ENCODE measurements around the gene HOXC11.

DNA sequence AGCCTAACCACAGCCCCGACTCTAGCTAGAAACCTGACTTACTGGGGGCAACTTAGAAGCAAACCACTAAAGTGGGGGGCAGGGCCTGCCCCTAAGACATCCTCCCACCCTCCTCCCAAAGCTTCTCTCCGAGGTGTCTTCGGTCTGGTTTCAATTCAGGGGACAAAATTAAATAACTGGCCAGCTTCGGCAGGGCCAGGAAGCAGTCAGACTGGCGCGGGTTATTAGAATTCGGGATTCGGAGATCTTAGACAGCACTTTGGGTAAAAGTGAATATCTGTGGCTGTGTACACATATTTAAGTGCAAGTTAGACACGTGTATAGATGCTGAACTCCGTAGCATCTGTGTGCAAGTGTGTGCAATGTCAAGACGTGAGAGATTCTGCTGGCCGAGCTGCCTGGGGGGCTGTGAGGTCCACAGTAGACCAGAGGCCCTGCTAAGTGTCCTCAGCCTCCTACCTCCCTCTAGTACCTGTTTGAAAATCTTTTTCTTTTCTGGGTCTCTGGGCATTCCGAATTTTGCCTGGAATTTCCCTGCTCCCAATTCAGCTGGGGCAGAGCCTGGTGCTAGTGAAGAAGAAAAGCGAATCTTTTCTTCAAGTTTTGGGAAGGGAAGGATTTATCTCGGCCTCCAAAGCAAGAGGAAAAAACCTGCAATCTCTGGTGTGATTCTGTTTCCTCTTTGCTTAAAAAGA lies 8.0 kb downstream of the HOXC11 start:
- TF ChIP-seq EZH2 (IDR thresholded peaks at IDR 0.05): no peak
- no peak for TF ChIP-seq CTCF (IDR thresholded peaks at IDR 0.05)

Data from neural progenitor cell (in vitro differentiated cells).